Stimulated activated CD4-positive, alpha-beta T cell treated with anti-CD3 and anti-CD28 coated beads, Interleukin-4, amount 100 ng/mL, for 1 hour (primary cell): ENCODE results near the gene BTRC.

ENCODE experiments used
- DNase-seq: peaks from one replicate; pipeline ENCODE4 v3.0.0-alpha.2; 2020

The BTRC gene

GRCh38 chr10:101569622-101570427, 215.9 kb downstream of the BTRC start:
- peak; percentile 82 for DNase-seq

GRCh38 chr10:101570428-101571270, 216.7 kb downstream of the BTRC start:
- DNase-seq: no peak

- DNase-seq: no peak
Observed at GRCh38 chr10:101571271-101571925, 217.4 kb downstream of the BTRC start.

GRCh38 chr10:101572126-101572525, 218.2 kb downstream of the BTRC start:
- no peak for DNase-seq

- DNase-seq: no peak
Observed at GRCh38 chr10:101572785-101573184, 218.8 kb downstream of the BTRC start.

- DNase-seq: no peak
Observed at GRCh38 chr10:101573885-101574753, 220.2 kb downstream of the BTRC start.

GRCh38 chr10:101575091-101575490, 221.1 kb downstream of the BTRC start:
- DNase-seq: no peak

- DNase-seq: no peak
Observed at GRCh38 chr10:101575580-101576210, 221.7 kb downstream of the BTRC start.

- DNase-seq: no peak
Observed at GRCh38 chr10:101576211-101576863, 222.4 kb downstream of the BTRC start.

GRCh38 chr10:101577121-101577871, 223.3 kb downstream of the BTRC start:
- no peak for DNase-seq

GRCh38 chr10:101578192-101578591, 224.2 kb downstream of the BTRC start:
- no peak for DNase-seq

- DNase-seq: no peak
Observed at GRCh38 chr10:101578803-101579515, 225.0 kb downstream of the BTRC start.

GRCh38 chr10:101579516-101579870, 225.5 kb downstream of the BTRC start:
- DNase-seq: no peak

- DNase-seq: no peak
Observed at GRCh38 chr10:101580486-101581399, 226.8 kb downstream of the BTRC start.

- DNase-seq: no peak
Observed at GRCh38 chr10:101585841-101586240, 231.9 kb downstream of the BTRC start.

- DNase-seq: peak; percentile 94
Observed at GRCh38 chr10:101587725-101588653, 234.0 kb downstream of the BTRC start, which contains the start of the genes DPCD and POLL. DPCD (plus strand) TSS chr10:101588321; CDS start chr10:101588337, 16 bp downstream. POLL (minus strand) TSS chr10:101588257; CDS start chr10:101587360, 897 bp downstream.

- no peak for DNase-seq
Observed at GRCh38 chr10:101588879-101589278, 234.9 kb downstream of the BTRC start.
